ENCODE results near the gene DPP6.

DPP6 gene

GRCh38 chr7:154736389-154736788, 684.2 kb downstream of the DPP6 start:
- H3K9me3 ChIP-seq (ENCODE audit: control insufficient read depth, insufficient read depth, low read length): no peaks in the 10 kb centered on the region
- no peak overlapping the region for H3K4me3 ChIP-seq (ENCODE audit: low read depth, low read length)
- no peaks in the 10 kb centered on the region for H3K27me3 ChIP-seq (ENCODE audit: control insufficient read depth, insufficient read depth, low read length)
- H3K36me3 ChIP-seq (ENCODE audit: control insufficient read depth, insufficient read depth, low read length): no peaks in the 10 kb centered on the region
- no peaks in the 10 kb centered on the region for H3K4me1 ChIP-seq (ENCODE audit: control insufficient read depth, insufficient read depth, low read length)
- H3K9ac ChIP-seq (ENCODE audit: low read depth, low read length): no peak overlapping the region

- no peak overlapping the region for H3K9ac ChIP-seq (ENCODE audit: low read depth, low read length)
- H3K9me3 ChIP-seq (ENCODE audit: control insufficient read depth, insufficient read depth, low read length): no peaks in the 10 kb centered on the region
- no peak overlapping the region for H3K4me3 ChIP-seq (ENCODE audit: low read depth, low read length)
- peaks cover 2% of the 10 kb centered on the region for H3K36me3 ChIP-seq (ENCODE audit: control insufficient read depth, insufficient read depth, low read length)
- H3K4me1 ChIP-seq (ENCODE audit: control insufficient read depth, insufficient read depth, low read length): peaks cover 5% of the 10 kb centered on the region
- no peaks in the 10 kb centered on the region for H3K27me3 ChIP-seq (ENCODE audit: control insufficient read depth, insufficient read depth, low read length)
Measured at GRCh38 chr7:154738216-154738615, 686.0 kb downstream of the DPP6 start.

DNA sequence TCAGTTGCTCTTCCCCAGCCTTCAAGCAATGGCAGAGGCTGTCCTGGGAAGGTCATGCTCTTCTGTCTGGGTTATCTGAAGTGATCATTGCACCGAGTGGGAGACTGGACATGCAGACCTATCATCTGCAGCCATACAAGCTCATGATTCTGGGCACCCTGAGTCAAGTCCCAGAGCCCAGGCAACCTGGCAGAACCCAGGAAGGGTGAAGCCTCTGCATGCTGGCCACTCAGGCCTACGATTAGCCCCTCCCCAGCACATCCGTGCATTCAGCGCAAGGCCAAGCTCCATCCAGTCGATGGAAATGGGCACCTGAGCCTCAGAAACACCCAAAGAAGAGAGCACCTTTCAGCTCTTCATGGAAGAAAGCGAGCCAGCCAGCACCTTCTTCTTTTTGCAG, 688.9 kb downstream of the DPP6 start:
- Histone ChIP-seq H3K4me3 (ENCODE audit: low read depth, low read length) (no peak overlapping the region), H3K9ac (ENCODE audit: low read depth, low read length) (no peak overlapping the region), H3K27me3 (ENCODE audit: control insufficient read depth, insufficient read depth, low read length) (no peaks in the 10 kb centered on the region)

GRCh38 chr7:154743206-154743605, 691.0 kb downstream of the DPP6 start:
- H3K36me3 ChIP-seq (ENCODE audit: control insufficient read depth, insufficient read depth, low read length): peaks cover 2% of the 10 kb centered on the region
- H3K27me3 ChIP-seq (ENCODE audit: control insufficient read depth, insufficient read depth, low read length): no peaks in the 10 kb centered on the region
- H3K4me3 ChIP-seq (ENCODE audit: low read depth, low read length): no peak overlapping the region
- peaks cover 6% of the 10 kb centered on the region for H3K4me1 ChIP-seq (ENCODE audit: control insufficient read depth, insufficient read depth, low read length)
- no peak overlapping the region for H3K9ac ChIP-seq (ENCODE audit: low read depth, low read length)
- no peaks in the 10 kb centered on the region for H3K9me3 ChIP-seq (ENCODE audit: control insufficient read depth, insufficient read depth, low read length)

More for the DNA sequence above, 688.9 kb downstream of the DPP6 start:
- peaks cover 2% of the 10 kb centered on the region for H3K36me3 ChIP-seq (ENCODE audit: control insufficient read depth, insufficient read depth, low read length)
- H3K9me3 ChIP-seq (ENCODE audit: control insufficient read depth, insufficient read depth, low read length): no peaks in the 10 kb centered on the region
- H3K4me1 ChIP-seq (ENCODE audit: control insufficient read depth, insufficient read depth, low read length): peaks cover 6% of the 10 kb centered on the region

GRCh38 chr7:154744256-154744860, 692.2 kb downstream of the DPP6 start:
- no peak overlapping the region for H3K4me3 ChIP-seq (ENCODE audit: low read depth, low read length)
- H3K4me1 ChIP-seq (ENCODE audit: control insufficient read depth, insufficient read depth, low read length): peaks cover 6% of the 10 kb centered on the region
- no peak overlapping the region for H3K9ac ChIP-seq (ENCODE audit: low read depth, low read length)
- H3K9me3 ChIP-seq (ENCODE audit: control insufficient read depth, insufficient read depth, low read length): no peaks in the 10 kb centered on the region
- H3K36me3 ChIP-seq (ENCODE audit: control insufficient read depth, insufficient read depth, low read length): peaks cover 2% of the 10 kb centered on the region
- no peaks in the 10 kb centered on the region for H3K27me3 ChIP-seq (ENCODE audit: control insufficient read depth, insufficient read depth, low read length)

DNA sequence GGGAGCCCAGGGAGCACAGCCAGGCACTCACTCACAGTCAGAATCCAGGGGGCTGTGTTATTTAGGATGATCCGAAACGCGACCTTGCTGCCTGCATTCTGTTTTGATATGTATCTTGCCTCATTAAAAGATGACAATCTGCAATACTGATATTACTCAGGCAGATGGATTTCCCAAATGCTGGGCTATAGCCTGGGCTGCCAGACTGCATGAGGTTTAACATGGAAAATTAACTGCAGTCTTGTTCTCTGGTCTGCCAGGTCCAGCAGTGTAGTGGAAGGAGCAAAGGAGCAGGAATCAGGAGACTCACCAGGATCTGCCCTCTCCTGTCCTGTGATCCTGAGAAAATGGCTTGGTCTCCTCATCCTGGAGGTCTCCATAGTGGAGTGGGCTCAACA, 692.7 kb downstream of the DPP6 start:
- Histone ChIP-seq H3K9me3 (ENCODE audit: control insufficient read depth, insufficient read depth, low read length) (no peaks in the 10 kb centered on the region), H3K9ac (ENCODE audit: low read depth, low read length) (no peak overlapping the region), H3K27me3 (ENCODE audit: control insufficient read depth, insufficient read depth, low read length) (no peaks in the 10 kb centered on the region), H3K4me3 (ENCODE audit: low read depth, low read length) (no peak overlapping the region), H3K36me3 (ENCODE audit: control insufficient read depth, insufficient read depth, low read length) (peaks cover 2% of the 10 kb centered on the region), H3K4me1 (ENCODE audit: control insufficient read depth, insufficient read depth, low read length) (peaks cover 6% of the 10 kb centered on the region)

DNA sequence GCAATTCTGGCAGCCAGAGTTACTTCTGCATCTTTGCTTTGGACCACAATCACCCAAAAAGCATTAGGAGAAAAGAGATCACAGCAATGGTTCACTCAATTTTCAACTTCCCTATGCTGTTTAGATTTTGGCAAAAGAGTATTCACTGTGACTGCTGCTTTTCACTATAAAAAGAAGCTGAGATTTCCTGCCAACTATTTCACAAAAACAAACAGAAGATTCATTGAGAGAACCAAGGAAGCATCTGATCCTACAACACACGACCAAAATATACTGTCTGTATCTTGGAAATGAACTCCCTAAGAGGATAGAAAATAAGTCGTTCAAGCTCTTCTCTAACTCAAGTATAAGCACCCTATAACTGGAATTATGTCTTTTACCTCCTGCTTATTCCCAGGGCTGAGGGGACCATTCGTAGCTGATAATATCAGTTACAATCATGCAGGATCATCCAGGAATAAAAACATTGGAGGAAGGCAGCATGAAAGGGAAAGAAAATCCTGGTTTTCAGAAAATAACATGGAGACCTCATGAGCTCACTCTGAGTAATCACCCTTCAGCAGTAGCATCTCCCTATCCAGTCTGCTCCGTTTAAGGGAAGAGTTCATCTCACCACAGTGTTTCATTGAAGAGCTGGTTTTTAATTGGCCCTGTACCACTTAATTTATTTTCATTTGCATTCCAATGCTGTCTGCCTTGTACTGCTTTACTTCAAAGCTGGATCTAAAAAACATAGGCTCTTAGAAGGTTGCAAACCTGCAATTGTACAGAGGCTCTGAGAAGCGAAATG, 694.6 kb downstream of the DPP6 start:
- Histone ChIP-seq H3K27me3 (ENCODE audit: control insufficient read depth, insufficient read depth, low read length) (peaks cover 5% of the 10 kb centered on the region), H3K36me3 (ENCODE audit: control insufficient read depth, insufficient read depth, low read length) (peaks cover 2% of the 10 kb centered on the region), H3K4me1 (ENCODE audit: control insufficient read depth, insufficient read depth, low read length) (peaks cover 6% of the 10 kb centered on the region), H3K9ac (ENCODE audit: low read depth, low read length) (no peak overlapping the region), H3K4me3 (ENCODE audit: low read depth, low read length) (no peak overlapping the region), H3K9me3 (ENCODE audit: control insufficient read depth, insufficient read depth, low read length) (no peaks in the 10 kb centered on the region)

DNA sequence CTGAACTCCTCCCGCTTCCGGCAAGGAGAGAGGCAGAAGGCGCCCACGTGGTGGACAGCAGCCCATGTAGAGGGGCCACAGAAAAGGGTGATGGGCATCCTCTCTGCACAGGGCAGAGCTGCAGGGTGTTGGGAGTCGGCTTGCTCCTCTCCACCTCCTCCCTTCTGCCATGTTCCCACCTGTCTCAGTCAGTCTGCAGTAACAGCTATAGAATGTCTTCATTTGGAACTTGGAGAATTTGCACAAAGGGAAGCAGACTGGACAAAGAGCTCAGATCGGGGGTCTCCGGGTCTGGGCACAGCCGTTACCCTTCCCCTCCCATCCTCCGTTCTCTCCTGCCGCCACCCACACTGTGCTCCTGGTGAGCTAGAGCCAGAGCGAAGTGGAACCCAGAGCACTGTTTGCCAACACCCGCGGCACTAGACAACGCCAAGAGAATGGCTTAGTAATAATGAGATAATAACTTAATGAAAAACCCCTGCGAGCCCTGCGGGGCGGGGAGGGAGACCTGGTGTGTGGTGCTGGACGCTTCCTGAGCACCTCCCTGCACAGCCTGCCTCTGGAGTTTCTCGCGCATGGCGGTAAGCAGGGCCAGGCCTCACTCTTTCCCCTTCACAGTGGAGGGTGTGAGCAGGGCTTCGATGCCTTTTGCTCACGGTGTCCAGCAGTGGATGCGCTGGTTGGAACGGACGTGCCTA, 696.0 kb downstream of the DPP6 start:
- peaks cover 5% of the 10 kb centered on the region for H3K27me3 ChIP-seq (ENCODE audit: control insufficient read depth, insufficient read depth, low read length)
- no peaks in the 10 kb centered on the region for H3K36me3 ChIP-seq (ENCODE audit: control insufficient read depth, insufficient read depth, low read length)
- H3K9ac ChIP-seq (ENCODE audit: low read depth, low read length): no peak overlapping the region
- peaks cover 1% of the 10 kb centered on the region for H3K4me1 ChIP-seq (ENCODE audit: control insufficient read depth, insufficient read depth, low read length)
- no peaks in the 10 kb centered on the region for H3K9me3 ChIP-seq (ENCODE audit: control insufficient read depth, insufficient read depth, low read length)
- H3K4me3 ChIP-seq (ENCODE audit: low read depth, low read length): no peak overlapping the region

DNA sequence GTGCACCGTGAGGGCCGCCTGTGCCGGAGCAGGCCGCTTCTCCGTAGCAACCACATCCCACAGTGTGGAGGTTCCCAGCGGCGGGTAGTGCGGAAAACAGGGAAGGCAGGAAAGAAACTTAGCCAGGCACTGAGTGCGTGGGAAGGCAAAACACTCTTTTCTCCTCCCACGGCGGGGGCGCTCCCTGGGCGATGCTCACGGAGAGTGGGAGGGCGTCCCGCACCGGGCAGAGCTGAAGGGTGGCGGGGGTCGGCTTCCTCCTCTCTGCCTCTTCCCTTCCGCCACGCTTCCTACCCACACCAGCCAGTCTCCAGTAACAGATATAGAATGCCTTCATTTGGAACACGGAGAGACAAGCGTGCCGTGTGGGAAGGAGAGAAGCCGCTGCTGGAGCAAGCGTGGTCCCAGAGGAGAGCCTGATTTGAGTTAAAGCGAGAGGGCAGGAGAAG, 698.2 kb downstream of the DPP6 start:
- Histone ChIP-seq H3K27me3 (ENCODE audit: control insufficient read depth, insufficient read depth, low read length) (peaks cover 5% of the 10 kb centered on the region), H3K4me3 (ENCODE audit: low read depth, low read length) (no peak overlapping the region), H3K9ac (ENCODE audit: low read depth, low read length) (no peak overlapping the region), H3K9me3 (ENCODE audit: control insufficient read depth, insufficient read depth, low read length) (no peaks in the 10 kb centered on the region), H3K4me1 (ENCODE audit: control insufficient read depth, insufficient read depth, low read length) (no peaks in the 10 kb centered on the region), H3K36me3 (ENCODE audit: control insufficient read depth, insufficient read depth, low read length) (no peaks in the 10 kb centered on the region)

- peaks cover 5% of the 10 kb centered on the region for H3K27me3 ChIP-seq (ENCODE audit: control insufficient read depth, insufficient read depth, low read length)
- no peaks in the 10 kb centered on the region for H3K36me3 ChIP-seq (ENCODE audit: control insufficient read depth, insufficient read depth, low read length)
Measured at GRCh38 chr7:154753226-154753625, 701.0 kb downstream of the DPP6 start.

GRCh38 chr7:154757756-154758155, 705.6 kb downstream of the DPP6 start:
- no peaks in the 10 kb centered on the region for H3K9me3 ChIP-seq (ENCODE audit: control insufficient read depth, insufficient read depth, low read length)
- H3K4me3 ChIP-seq (ENCODE audit: low read depth, low read length): no peak overlapping the region
- H3K27me3 ChIP-seq (ENCODE audit: control insufficient read depth, insufficient read depth, low read length): no peaks in the 10 kb centered on the region
- H3K4me1 ChIP-seq (ENCODE audit: control insufficient read depth, insufficient read depth, low read length): no peaks in the 10 kb centered on the region
- H3K9ac ChIP-seq (ENCODE audit: low read depth, low read length): no peak overlapping the region
- no peaks in the 10 kb centered on the region for H3K36me3 ChIP-seq (ENCODE audit: control insufficient read depth, insufficient read depth, low read length)

More at GRCh38 chr7:154753226-154753625, 701.0 kb downstream of the DPP6 start:
- H3K9ac ChIP-seq (ENCODE audit: low read depth, low read length): no peak overlapping the region
- H3K4me1 ChIP-seq (ENCODE audit: control insufficient read depth, insufficient read depth, low read length): no peaks in the 10 kb centered on the region
- H3K4me3 ChIP-seq (ENCODE audit: low read depth, low read length): no peak overlapping the region
- H3K9me3 ChIP-seq (ENCODE audit: control insufficient read depth, insufficient read depth, low read length): no peaks in the 10 kb centered on the region
